Upper lobe of left lung (tissue), 6 donors: Measurements from ENCODE around the gene PCIF1. TPM values are rescaled to one million over a fixed set of nuclear protein-coding genes. Genes with fewer than 3 reads are reported as not detected.
A peak's percentile ranks its signal among the peaks of the same experiment; 100 is the strongest.

Experiments
- ATAC-seq, 2 donors: fragments of 200-7000 bp; cut with Tn5 transposase; one replicate each; pipeline ENCODE4 v1.9.1; 2022; ENCODE audit warnings: mild to moderate bottlenecking in 2 of 2, moderate library complexity in 2 of 2; ENCODE audit not compliant: low FRiP score in 2 of 2
- DNase-seq, 2 donors: peaks; one replicate each; pipeline ENCODE4 v3.0.0-alpha.2; 2019 to 2020
- H3K27ac ChIP-seq, 4 donors: fragments of 200-600 bp; sonication (generic); one replicate each; pipeline ENCODE4 v1.5.1; 2016 to 2019
- H3K27me3 ChIP-seq, 4 donors: fragments of 200-600 bp; sonication (generic); one replicate each; pipeline ENCODE4 v1.5.1; 2017 to 2019
- H3K36me3 ChIP-seq, 4 donors: fragments of 200-600 bp; sonication (generic); one replicate each; pipeline ENCODE4 v1.5.1; 2016 to 2019
- H3K4me1 ChIP-seq, 4 donors: fragments of 200-600 bp; sonication (generic); one replicate each; pipeline ENCODE4 v1.5.1; 2018 to 2019
- H3K4me3 ChIP-seq, 4 donors: fragments of 200-600 bp; sonication (generic); one replicate each; pipeline ENCODE4 v1.5.1; 2017 to 2019; ENCODE audit warnings: mild to moderate bottlenecking in 2 of 4, moderate library complexity in 1 of 4
- H3K9me3 ChIP-seq, 4 donors: fragments of 200-600 bp; sonication (generic); one replicate each; pipeline ENCODE4 v1.5.1; 2018 to 2019
- EP300 ChIP-seq, 4 donors: sonication (generic); formaldehyde crosslinking; IDR thresholded peaks; one replicate each; pipeline ENCODE4 v1.5.1; 2017; ENCODE audit warnings: antibody characterized with exemption in 4 of 4, control low read depth in 2 of 4
- POLR2A ChIP-seq, 4 donors: fragments of 450-650 bp; IDR thresholded peaks; one replicate each; pipeline ENCODE4 v1.5.1; 2016 to 2017; ENCODE audit warnings: antibody characterized with exemption in 4 of 4, mild to moderate bottlenecking in 2 of 4
- POLR2AphosphoS5 ChIP-seq, 2 donors: sonication (generic); formaldehyde crosslinking; IDR thresholded peaks; one replicate each; pipeline ENCODE4 v1.5.1; 2017; ENCODE audit warnings: antibody characterized with exemption in 2 of 2
- WGBS, 2 donors: methylation state at CpG; one replicate each; pipeline ENCODE4 v1.1.5; 2017 to 2018; 5-methylcytosine and 5-hydroxymethylcytosine counted together
- total RNA-seq, 6 donors: library from RNA; depleted of rRNA in 4 of 6; stranded (reverse); fragments of >200 nt in 4 of 6; gene quantifications; one replicate each; pipeline versions ENCODE4 v1.1.0 to v1.2.1, GENCODE V29; 2016 to 2021
- TF ChIP-seq, protein P1 (sequence below), 6 experiments: fragments of 450-650 bp in 4 of 6; fragments of 200-600 bp in 2 of 6; sonication (generic) in 2 of 6; IDR thresholded peaks; one replicate each; pipeline ENCODE4 v1.5.1; 2016 to 2019; ENCODE audit warnings: antibody characterized with exemption in 6 of 6
- donor health status: DM: no; HTN: no; CAD: no; lungs with moderate emphysema.
- donor health status: DM: no; HTN: yes; CAD: no; lungs with severe emphysema.

The PCIF1 gene
- total RNA-seq, 6 donors from 2014 or later = 41.7 to 59.7 (median 47.1) TPM

DNA sequence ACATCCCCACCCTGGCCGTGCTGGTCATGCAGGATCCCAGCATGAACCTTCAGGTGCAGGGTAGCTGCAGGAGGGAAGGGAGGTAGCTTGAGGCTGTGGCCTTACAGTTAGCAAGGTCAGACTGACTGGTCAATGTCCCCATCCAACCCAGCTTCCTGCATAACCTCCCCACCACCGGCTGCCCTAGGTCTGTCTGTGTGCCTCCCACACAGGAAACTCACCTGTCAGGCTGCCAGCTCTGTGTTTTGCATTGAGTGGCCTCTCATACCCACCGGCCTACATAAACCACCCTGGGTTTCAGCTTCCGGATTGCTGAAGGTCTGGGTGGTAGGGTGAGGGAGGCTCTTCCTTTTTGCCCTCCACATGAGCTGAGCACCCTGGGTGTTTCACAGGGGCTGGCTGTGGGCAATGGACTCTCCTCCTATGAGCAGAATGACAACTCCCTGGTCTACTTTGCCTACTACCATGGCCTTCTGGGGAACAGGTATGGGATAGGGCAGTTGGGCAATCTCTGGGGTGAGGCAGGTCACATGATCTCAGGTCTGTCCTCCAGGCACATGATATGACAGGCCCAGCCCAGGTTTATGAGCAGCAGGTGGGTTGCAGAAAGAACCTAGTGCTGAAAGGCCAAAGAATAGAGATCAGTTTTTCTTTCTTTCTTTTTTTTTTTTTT is 41.5 kb upstream of the PCIF1 start:
- WGBS, 2 donors = 56 to 59% methylated on average over 2 to 4 of the region's 4 CpGs
- H3K36me3 ChIP-seq = peaks cover 19 to 51% (median 48%) of the 10 kb centered on the region in 4 donors
- DNase-seq (no peak), ATAC-seq (no peak)
- no peaks in the 10 kb centered on the region for H3K9me3 ChIP-seq
- H3K27me3 ChIP-seq = no peaks in the 10 kb centered on the region
- peak overlapping the region in 1 of 4 donors; percentile 90 for H3K4me3 ChIP-seq
- H3K4me1 ChIP-seq = peaks cover 23 to 35% (median 28%) of the 10 kb centered on the region in 4 donors
- peak in 1 of 4 donors; percentile 33 for TF ChIP-seq POLR2A (IDR thresholded peaks at IDR 0.05)
- no peak for TF ChIP-seq POLR2AphosphoS5 (IDR thresholded peaks at IDR 0.05)
- peak overlapping the region in 3 of 4 donors; percentile 35 to 91 (median 59) for H3K27ac ChIP-seq

- H3K36me3 ChIP-seq = peaks cover 19 to 60% (median 57%) of the 10 kb centered on the region in 4 donors
- 91 to 96% methylated on average over 4 of the region's 4 CpGs for WGBS, 2 donors
- no peaks in the 10 kb centered on the region for H3K9me3 ChIP-seq
- H3K4me1 ChIP-seq = peaks cover 23 to 35% (median 28%) of the 10 kb centered on the region in 4 donors
- H3K27ac ChIP-seq = no peak overlapping the region
- no peak for ATAC-seq
- no peak for DNase-seq
- no peak overlapping the region for H3K4me3 ChIP-seq
- H3K27me3 ChIP-seq = no peaks in the 10 kb centered on the region
- TF ChIP-seq, protein P1, sequence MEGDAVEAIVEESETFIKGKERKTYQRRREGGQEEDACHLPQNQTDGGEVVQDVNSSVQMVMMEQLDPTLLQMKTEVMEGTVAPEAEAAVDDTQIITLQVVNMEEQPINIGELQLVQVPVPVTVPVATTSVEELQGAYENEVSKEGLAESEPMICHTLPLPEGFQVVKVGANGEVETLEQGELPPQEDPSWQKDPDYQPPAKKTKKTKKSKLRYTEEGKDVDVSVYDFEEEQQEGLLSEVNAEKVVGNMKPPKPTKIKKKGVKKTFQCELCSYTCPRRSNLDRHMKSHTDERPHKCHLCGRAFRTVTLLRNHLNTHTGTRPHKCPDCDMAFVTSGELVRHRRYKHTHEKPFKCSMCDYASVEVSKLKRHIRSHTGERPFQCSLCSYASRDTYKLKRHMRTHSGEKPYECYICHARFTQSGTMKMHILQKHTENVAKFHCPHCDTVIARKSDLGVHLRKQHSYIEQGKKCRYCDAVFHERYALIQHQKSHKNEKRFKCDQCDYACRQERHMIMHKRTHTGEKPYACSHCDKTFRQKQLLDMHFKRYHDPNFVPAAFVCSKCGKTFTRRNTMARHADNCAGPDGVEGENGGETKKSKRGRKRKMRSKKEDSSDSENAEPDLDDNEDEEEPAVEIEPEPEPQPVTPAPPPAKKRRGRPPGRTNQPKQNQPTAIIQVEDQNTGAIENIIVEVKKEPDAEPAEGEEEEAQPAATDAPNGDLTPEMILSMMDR (IDR thresholded peaks at IDR 0.05) = no peak
- no peak for TF ChIP-seq EP300 (IDR thresholded peaks at IDR 0.05)
- no peak for TF ChIP-seq POLR2AphosphoS5 (IDR thresholded peaks at IDR 0.05)
- no peak for TF ChIP-seq POLR2A (IDR thresholded peaks at IDR 0.05)
These were observed 40.7 kb upstream of the PCIF1 start for GRCh38 chr20:45893831-45894230.

GRCh38 chr20:45894797-45895196 is 39.7 kb upstream of the PCIF1 start:
- H3K27me3 ChIP-seq = no peaks in the 10 kb centered on the region
- DNase-seq (no peak), ATAC-seq (no peak)
- H3K27ac ChIP-seq = no peak overlapping the region
- 89% methylated on average over 7 to 12 of the region's 12 CpGs for WGBS, 2 donors
- H3K36me3 ChIP-seq = peaks cover 19 to 69% (median 63%) of the 10 kb centered on the region in 4 donors
- peaks cover 18 to 33% (median 26%) of the 10 kb centered on the region in 4 donors for H3K4me1 ChIP-seq
- TF ChIP-seq POLR2AphosphoS5 (IDR thresholded peaks at IDR 0.05) (no peak), POLR2A (IDR thresholded peaks at IDR 0.05) (peak in 1 of 4 donors; percentile 45)
- no peaks in the 10 kb centered on the region for H3K9me3 ChIP-seq
- no peak overlapping the region for H3K4me3 ChIP-seq

- Histone ChIP-seq H3K4me3 (no peak overlapping the region), H3K36me3 (peaks cover 22 to 77% (median 63%) of the 10 kb centered on the region in 4 donors), H3K4me1 (peaks cover 15 to 18% (median 16%) of the 10 kb centered on the region in 4 donors), H3K27me3 (no peaks in the 10 kb centered on the region), H3K9me3 (no peaks in the 10 kb centered on the region), H3K27ac (no peak overlapping the region)
- no peak for ATAC-seq
- DNase-seq = no peak
- 95 to 96% methylated on average over 12 to 14 of the region's 14 CpGs for WGBS, 2 donors
- TF ChIP-seq, protein P1 (IDR thresholded peaks at IDR 0.05) = no peak
- peak in 1 of 4 donors; percentile 6 for TF ChIP-seq POLR2A (IDR thresholded peaks at IDR 0.05)
These were observed 37.8 kb upstream of the PCIF1 start for GRCh38 chr20:45896641-45897161.

DNA sequence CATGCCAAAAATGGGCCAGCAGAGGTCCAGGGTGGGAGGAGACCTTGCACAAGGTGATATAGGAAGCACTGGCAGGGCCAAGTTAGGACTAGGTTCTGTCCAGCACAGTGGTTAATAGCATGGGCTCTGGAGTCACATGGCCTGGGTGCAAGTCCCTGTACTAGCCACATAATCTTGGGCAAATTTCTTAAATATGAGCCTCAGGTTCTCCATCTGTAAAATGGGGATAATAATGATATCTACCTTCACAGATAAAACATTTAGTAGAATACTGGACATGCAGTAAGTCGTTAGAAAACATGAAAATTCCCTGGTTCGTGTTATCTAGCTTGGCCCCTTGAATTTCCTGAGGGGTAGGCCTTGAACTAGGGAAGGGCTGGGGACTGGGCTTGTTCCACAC is 37.2 kb upstream of the PCIF1 start:
- ATAC-seq (no peak), DNase-seq (no peak)
- H3K4me1 ChIP-seq = peaks cover 9 to 13% (median 10%) of the 10 kb centered on the region in 4 donors
- no peaks in the 10 kb centered on the region for H3K9me3 ChIP-seq
- H3K27ac ChIP-seq = no peak overlapping the region
- H3K27me3 ChIP-seq = no peaks in the 10 kb centered on the region
- peaks cover 22 to 80% (median 63%) of the 10 kb centered on the region in 4 donors for H3K36me3 ChIP-seq
- H3K4me3 ChIP-seq = no peak overlapping the region
- 78 to 93% methylated on average over 2 of the region's 2 CpGs for WGBS, 2 donors
- TF ChIP-seq POLR2A (IDR thresholded peaks at IDR 0.05) (no peak), POLR2AphosphoS5 (IDR thresholded peaks at IDR 0.05) (no peak), EP300 (IDR thresholded peaks at IDR 0.05) (no peak)
- TF ChIP-seq, protein P1 (IDR thresholded peaks at IDR 0.05) = no peak
